B cell (primary cell): Measurements from ENCODE around the gene HSPA14.
"Not testable (repeated sequence)": the region's sequence is repeated elsewhere in the genome, so short reads cannot be mapped to it uniquely, and the experiment has no call there.

Experiments
- EZH2 ChIP-seq: IDR thresholded peaks from 2 replicates; pipeline ENCODE4 v1.6.1; 2012; ENCODE audit warnings: borderline replicate concordance, low read depth, mild to moderate bottlenecking, moderate library complexity, low read length; ENCODE audit not compliant: insufficient read depth, poor library complexity, severe bottlenecking
- TF ChIP-seq, protein P1 (sequence below): fragments of 200-600 bp; IDR thresholded peaks from one replicate; pipeline ENCODE4 v1.8.0; 2022; ENCODE audit warnings: antibody characterized with exemption, mild to moderate bottlenecking

DNA sequence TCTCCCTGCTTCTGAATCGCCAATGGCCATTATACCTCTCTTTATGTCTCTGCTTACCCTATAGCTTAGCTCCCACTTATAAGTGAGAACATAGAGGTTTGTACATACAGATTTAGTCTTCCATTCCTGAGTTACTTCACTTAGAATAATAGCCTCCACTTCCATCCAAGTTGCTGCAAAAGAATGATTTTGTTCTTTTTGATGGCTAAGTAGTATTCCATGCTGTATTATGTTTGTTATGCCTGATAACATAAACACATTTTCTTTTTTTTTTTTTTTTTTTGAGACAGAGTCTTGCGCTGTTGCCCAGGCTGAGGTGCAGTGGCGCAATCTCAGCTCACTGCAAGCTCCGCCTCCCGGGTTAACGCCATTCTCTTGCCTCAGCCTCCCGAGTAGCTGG is 21.4 kb upstream of the HSPA14 start:
- TF ChIP-seq, protein P1, sequence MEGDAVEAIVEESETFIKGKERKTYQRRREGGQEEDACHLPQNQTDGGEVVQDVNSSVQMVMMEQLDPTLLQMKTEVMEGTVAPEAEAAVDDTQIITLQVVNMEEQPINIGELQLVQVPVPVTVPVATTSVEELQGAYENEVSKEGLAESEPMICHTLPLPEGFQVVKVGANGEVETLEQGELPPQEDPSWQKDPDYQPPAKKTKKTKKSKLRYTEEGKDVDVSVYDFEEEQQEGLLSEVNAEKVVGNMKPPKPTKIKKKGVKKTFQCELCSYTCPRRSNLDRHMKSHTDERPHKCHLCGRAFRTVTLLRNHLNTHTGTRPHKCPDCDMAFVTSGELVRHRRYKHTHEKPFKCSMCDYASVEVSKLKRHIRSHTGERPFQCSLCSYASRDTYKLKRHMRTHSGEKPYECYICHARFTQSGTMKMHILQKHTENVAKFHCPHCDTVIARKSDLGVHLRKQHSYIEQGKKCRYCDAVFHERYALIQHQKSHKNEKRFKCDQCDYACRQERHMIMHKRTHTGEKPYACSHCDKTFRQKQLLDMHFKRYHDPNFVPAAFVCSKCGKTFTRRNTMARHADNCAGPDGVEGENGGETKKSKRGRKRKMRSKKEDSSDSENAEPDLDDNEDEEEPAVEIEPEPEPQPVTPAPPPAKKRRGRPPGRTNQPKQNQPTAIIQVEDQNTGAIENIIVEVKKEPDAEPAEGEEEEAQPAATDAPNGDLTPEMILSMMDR: not testable (repeated sequence)
- TF ChIP-seq EZH2: not testable (repeated sequence)
